Fibroblast of the aortic adventitia (primary cell): ENCODE results near the gene ARPP19. TPM values are rescaled to one million over a fixed set of nuclear protein-coding genes. Genes with fewer than 3 reads are reported as not detected.
"Not testable (repeated sequence)": the region's sequence is repeated elsewhere in the genome, so short reads cannot be mapped to it uniquely, and the experiment has no call there.

ENCODE experiments used
- DNase-seq: peaks from one replicate; pipeline ENCODE4 v3.0.0-alpha.2; 2010; ENCODE audit warnings: low read depth
- H3K4me3 ChIP-seq: 2 replicates; pipeline ENCODE4 v1.5.1; 2011; ENCODE audit warnings: low read depth, mild to moderate bottlenecking, control low read depth, low read length, moderate library complexity
- CTCF ChIP-seq: IDR thresholded peaks from 2 replicates; pipeline ENCODE4 v1.5.1; 2011; ENCODE audit warnings: mild to moderate bottlenecking, low read length, control low read depth, inconsistent platforms; ENCODE audit not compliant: insufficient read depth
- total RNA-seq: library from RNA; depleted of rRNA; stranded (reverse); fragments of >200 nt; gene quantifications from 2 replicates; pipeline ENCODE4 v1.2.3, GENCODE V29; 2012; ENCODE audit warnings: low replicate concordance

The ARPP19 gene
- total RNA-seq, 1 donor, result 168 TPM

DNA sequence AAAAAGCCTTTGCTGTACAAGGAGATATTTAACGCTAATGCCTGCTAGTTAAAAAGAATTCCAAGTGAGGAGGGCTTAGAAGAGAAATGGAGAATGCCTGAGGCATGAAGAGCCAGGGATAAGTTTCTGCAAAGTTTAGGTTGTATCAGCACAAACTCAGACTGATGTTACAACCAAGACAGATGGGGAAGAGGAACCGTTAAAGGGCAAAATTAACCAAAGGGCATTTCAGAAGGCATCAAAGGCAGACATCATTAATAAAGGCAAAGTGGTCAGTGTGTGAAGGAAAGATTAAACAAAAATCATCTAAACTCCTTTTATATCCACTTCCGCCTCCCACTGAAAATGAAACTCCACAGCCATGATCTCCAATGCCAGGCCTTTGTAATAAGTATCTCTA lies 47.1 kb downstream of the ARPP19 start:
- DNase-seq, result no peak
- no peak for TF ChIP-seq CTCF
- no peak overlapping the region for H3K4me3 ChIP-seq

- no peak for DNase-seq
- TF ChIP-seq CTCF, result no peak
- H3K4me3 ChIP-seq, result no peak overlapping the region
Measured at GRCh38 chr15:52520421-52520820, 48.4 kb downstream of the ARPP19 start.

DNA sequence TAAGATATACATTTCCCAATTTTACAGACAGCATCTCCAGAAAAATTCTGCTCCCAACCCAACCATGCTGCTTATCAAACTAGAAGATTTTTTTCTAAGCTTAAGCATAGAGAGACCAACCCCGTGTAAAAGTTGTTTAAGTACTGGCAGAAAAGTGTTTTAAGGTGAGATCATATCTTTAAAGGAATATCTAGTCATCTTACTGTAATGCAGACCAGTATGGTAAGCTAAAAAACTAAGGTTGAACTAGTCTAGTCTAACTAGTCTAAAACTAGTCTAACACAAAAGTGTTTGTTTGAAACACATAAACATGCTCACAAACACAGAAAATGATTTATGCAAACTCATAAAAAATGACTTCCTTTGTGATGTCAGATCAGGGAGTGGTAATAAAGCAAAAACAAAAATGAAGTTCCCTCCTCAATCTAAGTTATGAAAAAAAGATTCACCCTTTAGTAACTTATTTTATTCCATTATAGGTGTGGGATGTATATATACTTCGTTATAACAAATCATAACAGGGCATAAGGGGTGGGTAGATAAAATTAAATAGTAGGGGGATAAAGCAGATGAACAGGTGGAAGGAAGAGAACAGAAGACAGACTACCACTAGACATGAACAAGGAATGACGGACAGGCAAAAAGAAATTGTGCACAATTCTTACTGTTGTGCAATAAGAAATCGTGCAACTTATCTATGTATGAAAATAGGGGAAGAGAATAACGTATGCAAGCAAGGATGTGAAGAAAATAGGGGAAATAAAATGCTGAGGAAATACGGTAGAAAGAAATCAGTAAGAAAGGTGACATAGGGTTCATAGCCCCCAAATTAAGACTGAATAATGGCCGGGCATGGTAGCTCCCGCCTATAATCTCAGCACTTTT lies 50.1 kb downstream of the ARPP19 start:
- TF ChIP-seq CTCF, result no peak
- no peak for DNase-seq
- no peak overlapping the region for H3K4me3 ChIP-seq

DNA sequence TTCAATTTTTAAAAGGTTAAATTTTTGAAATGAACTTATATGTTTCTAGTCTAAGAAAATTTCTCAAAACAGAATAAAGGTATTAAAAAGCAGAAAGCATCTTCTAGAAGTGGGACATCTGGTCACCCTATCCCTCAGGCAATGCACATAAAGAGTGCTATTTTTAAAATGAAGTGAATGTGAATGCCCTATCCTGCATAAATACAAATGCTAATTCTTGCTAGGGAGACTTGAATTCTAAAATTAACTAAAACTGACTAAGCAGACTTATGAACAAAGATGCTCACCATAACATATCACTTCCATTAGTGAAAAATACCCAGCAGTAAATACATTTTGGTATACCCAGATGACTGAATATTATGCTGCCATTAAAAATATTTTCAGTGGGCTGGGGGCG lies 51.8 kb downstream of the ARPP19 start:
- H3K4me3 ChIP-seq, result no peak overlapping the region
- no peak for TF ChIP-seq CTCF
- no peak for DNase-seq

- no peak overlapping the region for H3K4me3 ChIP-seq
- TF ChIP-seq CTCF, result no peak
Measured at GRCh38 chr15:52515343-52515742, 53.5 kb downstream of the ARPP19 start.

DNA sequence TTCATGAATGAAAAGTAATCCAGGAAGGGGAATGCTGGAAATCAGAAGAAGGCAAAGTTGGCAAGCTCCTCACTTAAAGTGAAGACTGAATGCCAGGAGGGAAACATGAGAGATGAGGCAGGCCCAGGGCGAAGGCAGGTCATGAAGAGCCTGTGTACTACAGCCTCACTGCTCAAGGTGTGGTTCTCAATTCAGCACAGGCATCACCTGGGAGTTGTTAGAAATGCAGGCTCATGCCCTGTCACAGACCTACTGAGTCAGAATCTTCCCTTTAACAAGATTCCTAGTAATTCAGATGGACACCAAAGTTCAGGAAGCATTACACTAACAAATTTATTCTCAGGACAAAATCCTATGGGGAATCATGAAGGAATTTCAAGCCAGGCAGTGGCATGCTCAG lies 54.3 kb downstream of the ARPP19 start:
- DNase-seq, result no peak
- TF ChIP-seq CTCF, result no peak
- H3K4me3 ChIP-seq, result no peak overlapping the region

More at GRCh38 chr15:52515343-52515742, 53.5 kb downstream of the ARPP19 start:
- no peak for DNase-seq

- H3K4me3 ChIP-seq, DNase-seq: not testable (repeated sequence)
Measured at GRCh38 chr15:52512869-52513268, 56.0 kb downstream of the ARPP19 start.
